WTC11 (cell line): ENCODE data around the gene TAPBP.

Experiments used
- ETV6 ChIP-seq: sonication (generic); formaldehyde crosslinking; IDR thresholded peaks from 2 replicates; pipeline ENCODE4 v1.8.1; 2022; ENCODE audit warnings: mild to moderate bottlenecking, missing genetic modification reagents
- NR1H2 ChIP-seq: sonication (generic); formaldehyde crosslinking; IDR thresholded peaks from 2 replicates; pipeline ENCODE4 v1.9.0; 2021; ENCODE audit warnings: mild to moderate bottlenecking, moderate library complexity, missing genetic modification reagents
- NR2C2 ChIP-seq: sonication (generic); formaldehyde crosslinking; IDR thresholded peaks from 2 replicates; pipeline ENCODE4 v1.8.0; 2022; ENCODE audit warnings: mild to moderate bottlenecking, missing genetic modification reagents
- SP1 ChIP-seq: sonication (generic); formaldehyde crosslinking; conservative IDR thresholded peaks from 2 replicates; pipeline ENCODE4 v1.8.1; 2022; ENCODE audit warnings: missing genetic modification reagents
- ZBTB21 ChIP-seq: sonication (generic); formaldehyde crosslinking; IDR thresholded peaks from 2 replicates; pipeline ENCODE4 v1.8.1; 2023; ENCODE audit warnings: mild to moderate bottlenecking, missing genetic modification reagents, borderline replicate concordance
- ZNF138 ChIP-seq: sonication (generic); formaldehyde crosslinking; conservative IDR thresholded peaks from 2 replicates; pipeline ENCODE4 v1.8.1; 2022; ENCODE audit warnings: mild to moderate bottlenecking, moderate library complexity, missing genetic modification reagents
- TF ChIP-seq, protein P1 (sequence below): fragments of 200-600 bp; IDR thresholded peaks from 2 replicates; pipeline ENCODE4 v1.8.0; 2022; ENCODE audit warnings: antibody characterized with exemption
- TF ChIP-seq, protein P2 (sequence below): sonication (generic); formaldehyde crosslinking; IDR thresholded peaks from 2 replicates; pipeline ENCODE4 v1.8.0; 2022; ENCODE audit warnings: mild to moderate bottlenecking, missing genetic modification reagents
- TF ChIP-seq, protein P3 (sequence below): sonication (generic); formaldehyde crosslinking; IDR thresholded peaks from 2 replicates; pipeline ENCODE4 v1.8.0; 2022; ENCODE audit warnings: missing genetic modification reagents
- TF ChIP-seq, protein P4 (sequence below): sonication (generic); formaldehyde crosslinking; IDR thresholded peaks from 2 replicates; pipeline ENCODE4 v1.8.0; 2022; ENCODE audit warnings: mild to moderate bottlenecking, missing genetic modification reagents
- TF ChIP-seq, protein P5 (sequence below): sonication (generic); formaldehyde crosslinking; conservative IDR thresholded peaks from 2 replicates; pipeline ENCODE4 v1.8.1; 2023; ENCODE audit warnings: mild to moderate bottlenecking, low read depth, missing genetic modification reagents, moderate library complexity

DNA sequence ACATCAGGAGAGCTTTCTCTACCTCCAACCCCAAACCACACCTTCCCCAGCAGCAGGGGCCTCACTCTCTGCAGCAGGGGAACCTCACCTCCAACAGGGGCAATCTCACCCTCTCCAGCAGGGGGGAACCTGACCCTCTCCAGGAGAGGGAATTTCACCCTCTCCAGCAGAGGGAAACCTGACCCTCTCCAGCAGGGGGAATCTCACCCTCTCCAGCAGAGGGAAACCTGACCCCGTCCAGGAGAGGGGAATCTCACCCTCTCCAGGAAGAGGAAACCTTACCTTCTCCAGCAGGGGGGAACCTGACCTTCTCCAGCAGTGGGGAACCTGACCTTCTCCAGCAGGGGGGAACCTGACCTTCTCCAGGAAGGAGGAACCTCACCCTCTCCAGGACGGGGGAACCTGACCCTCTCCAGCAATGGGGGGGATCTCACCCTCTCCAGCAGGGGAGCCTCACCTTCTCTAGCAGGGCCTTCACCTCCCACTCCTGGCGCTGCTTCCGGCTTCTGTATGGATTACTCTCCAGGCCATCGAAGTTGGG lies 33.8 kb downstream of the TAPBP start:
- TF ChIP-seq SP1 (CRISPR knock-in tag) (no peak), ZBTB21 (CRISPR knock-in tag) (no peak), NR2C2 (CRISPR knock-in tag) (no peak), ZNF138 (CRISPR knock-in tag) (no peak), NR1H2 (no peak), ETV6 (CRISPR knock-in tag) (no peak)
- TF ChIP-seq, protein P1, sequence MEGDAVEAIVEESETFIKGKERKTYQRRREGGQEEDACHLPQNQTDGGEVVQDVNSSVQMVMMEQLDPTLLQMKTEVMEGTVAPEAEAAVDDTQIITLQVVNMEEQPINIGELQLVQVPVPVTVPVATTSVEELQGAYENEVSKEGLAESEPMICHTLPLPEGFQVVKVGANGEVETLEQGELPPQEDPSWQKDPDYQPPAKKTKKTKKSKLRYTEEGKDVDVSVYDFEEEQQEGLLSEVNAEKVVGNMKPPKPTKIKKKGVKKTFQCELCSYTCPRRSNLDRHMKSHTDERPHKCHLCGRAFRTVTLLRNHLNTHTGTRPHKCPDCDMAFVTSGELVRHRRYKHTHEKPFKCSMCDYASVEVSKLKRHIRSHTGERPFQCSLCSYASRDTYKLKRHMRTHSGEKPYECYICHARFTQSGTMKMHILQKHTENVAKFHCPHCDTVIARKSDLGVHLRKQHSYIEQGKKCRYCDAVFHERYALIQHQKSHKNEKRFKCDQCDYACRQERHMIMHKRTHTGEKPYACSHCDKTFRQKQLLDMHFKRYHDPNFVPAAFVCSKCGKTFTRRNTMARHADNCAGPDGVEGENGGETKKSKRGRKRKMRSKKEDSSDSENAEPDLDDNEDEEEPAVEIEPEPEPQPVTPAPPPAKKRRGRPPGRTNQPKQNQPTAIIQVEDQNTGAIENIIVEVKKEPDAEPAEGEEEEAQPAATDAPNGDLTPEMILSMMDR = no peak; the same call in 1 of the 2 replicates
- TF ChIP-seq, protein P2, sequence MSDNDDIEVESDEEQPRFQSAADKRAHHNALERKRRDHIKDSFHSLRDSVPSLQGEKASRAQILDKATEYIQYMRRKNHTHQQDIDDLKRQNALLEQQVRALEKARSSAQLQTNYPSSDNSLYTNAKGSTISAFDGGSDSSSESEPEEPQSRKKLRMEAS (CRISPR knock-in tag) = no peak
- TF ChIP-seq, protein P3, sequence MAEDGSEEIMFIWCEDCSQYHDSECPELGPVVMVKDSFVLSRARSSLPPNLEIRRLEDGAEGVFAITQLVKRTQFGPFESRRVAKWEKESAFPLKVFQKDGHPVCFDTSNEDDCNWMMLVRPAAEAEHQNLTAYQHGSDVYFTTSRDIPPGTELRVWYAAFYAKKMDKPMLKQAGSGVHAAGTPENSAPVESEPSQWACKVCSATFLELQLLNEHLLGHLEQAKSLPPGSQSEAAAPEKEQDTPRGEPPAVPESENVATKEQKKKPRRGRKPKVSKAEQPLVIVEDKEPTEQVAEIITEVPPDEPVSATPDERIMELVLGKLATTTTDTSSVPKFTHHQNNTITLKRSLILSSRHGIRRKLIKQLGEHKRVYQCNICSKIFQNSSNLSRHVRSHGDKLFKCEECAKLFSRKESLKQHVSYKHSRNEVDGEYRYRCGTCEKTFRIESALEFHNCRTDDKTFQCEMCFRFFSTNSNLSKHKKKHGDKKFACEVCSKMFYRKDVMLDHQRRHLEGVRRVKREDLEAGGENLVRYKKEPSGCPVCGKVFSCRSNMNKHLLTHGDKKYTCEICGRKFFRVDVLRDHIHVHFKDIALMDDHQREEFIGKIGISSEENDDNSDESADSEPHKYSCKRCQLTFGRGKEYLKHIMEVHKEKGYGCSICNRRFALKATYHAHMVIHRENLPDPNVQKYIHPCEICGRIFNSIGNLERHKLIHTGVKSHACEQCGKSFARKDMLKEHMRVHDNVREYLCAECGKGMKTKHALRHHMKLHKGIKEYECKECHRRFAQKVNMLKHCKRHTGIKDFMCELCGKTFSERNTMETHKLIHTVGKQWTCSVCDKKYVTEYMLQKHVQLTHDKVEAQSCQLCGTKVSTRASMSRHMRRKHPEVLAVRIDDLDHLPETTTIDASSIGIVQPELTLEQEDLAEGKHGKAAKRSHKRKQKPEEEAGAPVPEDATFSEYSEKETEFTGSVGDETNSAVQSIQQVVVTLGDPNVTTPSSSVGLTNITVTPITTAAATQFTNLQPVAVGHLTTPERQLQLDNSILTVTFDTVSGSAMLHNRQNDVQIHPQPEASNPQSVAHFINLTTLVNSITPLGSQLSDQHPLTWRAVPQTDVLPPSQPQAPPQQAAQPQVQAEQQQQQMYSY = no peak
- TF ChIP-seq, protein P4, sequence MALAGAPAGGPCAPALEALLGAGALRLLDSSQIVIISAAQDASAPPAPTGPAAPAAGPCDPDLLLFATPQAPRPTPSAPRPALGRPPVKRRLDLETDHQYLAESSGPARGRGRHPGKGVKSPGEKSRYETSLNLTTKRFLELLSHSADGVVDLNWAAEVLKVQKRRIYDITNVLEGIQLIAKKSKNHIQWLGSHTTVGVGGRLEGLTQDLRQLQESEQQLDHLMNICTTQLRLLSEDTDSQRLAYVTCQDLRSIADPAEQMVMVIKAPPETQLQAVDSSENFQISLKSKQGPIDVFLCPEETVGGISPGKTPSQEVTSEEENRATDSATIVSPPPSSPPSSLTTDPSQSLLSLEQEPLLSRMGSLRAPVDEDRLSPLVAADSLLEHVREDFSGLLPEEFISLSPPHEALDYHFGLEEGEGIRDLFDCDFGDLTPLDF = no peak
- TF ChIP-seq, protein P5, sequence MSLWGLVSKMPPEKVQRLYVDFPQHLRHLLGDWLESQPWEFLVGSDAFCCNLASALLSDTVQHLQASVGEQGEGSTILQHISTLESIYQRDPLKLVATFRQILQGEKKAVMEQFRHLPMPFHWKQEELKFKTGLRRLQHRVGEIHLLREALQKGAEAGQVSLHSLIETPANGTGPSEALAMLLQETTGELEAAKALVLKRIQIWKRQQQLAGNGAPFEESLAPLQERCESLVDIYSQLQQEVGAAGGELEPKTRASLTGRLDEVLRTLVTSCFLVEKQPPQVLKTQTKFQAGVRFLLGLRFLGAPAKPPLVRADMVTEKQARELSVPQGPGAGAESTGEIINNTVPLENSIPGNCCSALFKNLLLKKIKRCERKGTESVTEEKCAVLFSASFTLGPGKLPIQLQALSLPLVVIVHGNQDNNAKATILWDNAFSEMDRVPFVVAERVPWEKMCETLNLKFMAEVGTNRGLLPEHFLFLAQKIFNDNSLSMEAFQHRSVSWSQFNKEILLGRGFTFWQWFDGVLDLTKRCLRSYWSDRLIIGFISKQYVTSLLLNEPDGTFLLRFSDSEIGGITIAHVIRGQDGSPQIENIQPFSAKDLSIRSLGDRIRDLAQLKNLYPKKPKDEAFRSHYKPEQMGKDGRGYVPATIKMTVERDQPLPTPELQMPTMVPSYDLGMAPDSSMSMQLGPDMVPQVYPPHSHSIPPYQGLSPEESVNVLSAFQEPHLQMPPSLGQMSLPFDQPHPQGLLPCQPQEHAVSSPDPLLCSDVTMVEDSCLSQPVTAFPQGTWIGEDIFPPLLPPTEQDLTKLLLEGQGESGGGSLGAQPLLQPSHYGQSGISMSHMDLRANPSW (CRISPR knock-in tag) = no peak
